Globus pallidus (tissue), 1 donor: ENCODE results near the gene GBF1.

Source experiments
- DNase-seq: peaks from one replicate; pipeline ENCODE4 v3.0.0-alpha.2; 2015; ENCODE audit warnings: low spot score

GBF1 gene

GRCh38 chr10:102409604-102410428 lies 164.5 kb downstream of the GBF1 start:
- DNase-seq = no peak

- DNase-seq = no peak
Measured at GRCh38 chr10:102410429-102411073, 165.2 kb downstream of the GBF1 start.

GRCh38 chr10:102411341-102412255 lies 166.3 kb downstream of the GBF1 start:
- no peak for DNase-seq

GRCh38 chr10:102412293-102412692 lies 167.0 kb downstream of the GBF1 start:
- DNase-seq = no peak

GRCh38 chr10:102413053-102413705 lies 167.8 kb downstream of the GBF1 start:
- DNase-seq = no peak

GRCh38 chr10:102413806-102414561 lies 168.7 kb downstream of the GBF1 start:
- DNase-seq = no peak

- DNase-seq = no peak
Measured at GRCh38 chr10:102414749-102415148, 169.4 kb downstream of the GBF1 start.

GRCh38 chr10:102416283-102416682 lies 171.0 kb downstream of the GBF1 start:
- DNase-seq = no peak

- DNase-seq = no peak
Measured at GRCh38 chr10:102416695-102417094, 171.4 kb downstream of the GBF1 start.

GRCh38 chr10:102418622-102419268 lies 173.4 kb downstream of the GBF1 start, which contains the start of gene PSD:
TSS of gene PSD (minus strand) at chr10:102418785. CDS start at chr10:102417038, 1,747 bp downstream.
- DNase-seq = no peak

GRCh38 chr10:102419269-102420180 lies 174.2 kb downstream of the GBF1 start:
- DNase-seq = peak; percentile 53

GRCh38 chr10:102420181-102420713 lies 174.9 kb downstream of the GBF1 start:
- DNase-seq = no peak

GRCh38 chr10:102420714-102421506 lies 175.6 kb downstream of the GBF1 start, which contains the start of gene FBXL15:
TSS of gene FBXL15 (plus strand) at chr10:102420836. CDS start at chr10:102421130, 294 bp downstream.
- DNase-seq = peak; percentile 93

- no peak for DNase-seq
Measured at GRCh38 chr10:102421507-102421756, 176.1 kb downstream of the GBF1 start.

GRCh38 chr10:102421757-102422512 lies 176.6 kb downstream of the GBF1 start:
- no peak for DNase-seq

- peak; percentile 57 for DNase-seq
Measured at GRCh38 chr10:102422545-102423129, 177.3 kb downstream of the GBF1 start.

GRCh38 chr10:102423372-102423968 lies 178.1 kb downstream of the GBF1 start:
- DNase-seq = no peak
